Activated naive CD4-positive, alpha-beta T cell treated with anti-CD3 and anti-CD28 coated beads, Interleukin-2, amount 10 ng/mL, durations not matched to agents 7 days and 5 days (primary cell): ENCODE measurements around the gene IRF2BP2.
"Not testable (repeated sequence)": the region's sequence is repeated elsewhere in the genome, so short reads cannot be mapped to it uniquely, and the experiment has no call there.

Source experiments
- CTCF ChIA-PET: fragments of 350-600 bp; sonication (Branson Sonifier 250); formaldehyde crosslinking; loops from one replicate; lab custom pipeline; 2021; ENCODE audit warnings: antibody characterized with exemption; lab: Charles Lee
- DNase-seq: peaks from one replicate; pipeline ENCODE4 v3.0.0-alpha.2; 2020
- H3K27ac Mint-ChIP-seq: one replicate; pipeline ENCODE4 v1.8.0; 2021; ENCODE audit warnings: mild to moderate bottlenecking, moderate library complexity, mixed read lengths
- H3K27me3 Mint-ChIP-seq: one replicate; pipeline ENCODE4 v1.8.0; 2021; ENCODE audit warnings: mild to moderate bottlenecking, mixed read lengths
- H3K36me3 Mint-ChIP-seq: one replicate; pipeline ENCODE4 v1.8.0; 2021; ENCODE audit warnings: mixed read lengths
- H3K4me1 Mint-ChIP-seq: one replicate; pipeline ENCODE4 v1.8.0; 2021; ENCODE audit warnings: mixed read lengths
- H3K4me3 Mint-ChIP-seq: one replicate; pipeline ENCODE4 v1.8.0; 2021; ENCODE audit warnings: mild to moderate bottlenecking, moderate library complexity, mixed read lengths
- H3K9me3 Mint-ChIP-seq: one replicate; pipeline ENCODE4 v1.8.0; 2021; ENCODE audit warnings: mixed read lengths

Gene IRF2BP2

GRCh38 chr1:234595899-234596298, 14.1 kb downstream of the IRF2BP2 start:
- no peak for DNase-seq
- peaks cover 38% of the 10 kb centered on the region for H3K4me1 Mint-ChIP-seq
- H3K27me3 Mint-ChIP-seq: no peaks in the 10 kb centered on the region
- no peaks in the 10 kb centered on the region for H3K9me3 Mint-ChIP-seq
- H3K27ac Mint-ChIP-seq: no peak overlapping the region
- CTCF ChIA-PET: interaction anchor here (0.8 to 2.1 kb wide), 2 partner anchors 488 kb away, joined by 4 to 20 read pairs; no protein-coding TSS in a partner anchor
- peaks cover 2% of the 10 kb centered on the region for H3K36me3 Mint-ChIP-seq
- no peak overlapping the region for H3K4me3 Mint-ChIP-seq

- peaks cover 28% of the 10 kb centered on the region for H3K4me1 Mint-ChIP-seq
- H3K27ac Mint-ChIP-seq, H3K9me3 Mint-ChIP-seq, H3K27me3 Mint-ChIP-seq, DNase-seq, H3K4me3 Mint-ChIP-seq, H3K36me3 Mint-ChIP-seq: not testable (repeated sequence)
- CTCF ChIA-PET: interaction anchor here (1.0 kb wide), 1 partner anchor 51 kb away, joined by 3 read pairs; no protein-coding TSS in a partner anchor
Measured at GRCh38 chr1:234594575-234594974, 15.4 kb downstream of the IRF2BP2 start.

- Mint-ChIP-seq H3K27ac (no peak overlapping the region), H3K36me3 (peaks cover 2% of the 10 kb centered on the region), H3K9me3 (no peaks in the 10 kb centered on the region), H3K4me3 (no peak overlapping the region), H3K4me1 (peaks cover 23% of the 10 kb centered on the region), H3K27me3 (no peaks in the 10 kb centered on the region)
- DNase-seq: no peak
- CTCF ChIA-PET: interaction anchor here (0.6 kb wide), 1 partner anchor 15 kb away, joined by 4 read pairs; no protein-coding TSS in a partner anchor
Measured at GRCh38 chr1:234593771-234594504, 16.0 kb downstream of the IRF2BP2 start.

GRCh38 chr1:234593109-234593508, 16.9 kb downstream of the IRF2BP2 start:
- CTCF ChIA-PET: interaction anchor here (0.6 kb wide), 1 partner anchor 14 kb away, joined by 4 read pairs; no protein-coding TSS in a partner anchor
- peaks cover 2% of the 10 kb centered on the region for H3K36me3 Mint-ChIP-seq
- no peak for DNase-seq
- H3K27me3 Mint-ChIP-seq: no peaks in the 10 kb centered on the region
- no peak overlapping the region for H3K27ac Mint-ChIP-seq
- H3K4me1 Mint-ChIP-seq: peaks cover 17% of the 10 kb centered on the region
- H3K9me3 Mint-ChIP-seq: no peaks in the 10 kb centered on the region
- H3K4me3 Mint-ChIP-seq: no peak overlapping the region

- peaks cover 11% of the 10 kb centered on the region for H3K4me1 Mint-ChIP-seq
- CTCF ChIA-PET: interaction anchor here (1.2 to 1.8 kb wide), 2 partner anchors 10 to 93 kb away, joined by 3 to 5 read pairs; no protein-coding TSS in a partner anchor
- no peak overlapping the region for H3K4me3 Mint-ChIP-seq
- no peaks in the 10 kb centered on the region for H3K36me3 Mint-ChIP-seq
- DNase-seq: no peak
- H3K9me3 Mint-ChIP-seq: no peaks in the 10 kb centered on the region
- no peaks in the 10 kb centered on the region for H3K27me3 Mint-ChIP-seq
- no peak overlapping the region for H3K27ac Mint-ChIP-seq
Measured at GRCh38 chr1:234592240-234592639, 17.7 kb downstream of the IRF2BP2 start.

GRCh38 chr1:234591131-234591530, 18.8 kb downstream of the IRF2BP2 start:
- CTCF ChIA-PET: interaction anchor here (1.8 kb wide), 1 partner anchor 92 kb away, joined by 5 read pairs; no protein-coding TSS in a partner anchor
- Mint-ChIP-seq H3K9me3 (no peaks in the 10 kb centered on the region), H3K4me3 (no peak overlapping the region), H3K27ac (no peak overlapping the region), H3K27me3 (peaks cover 6% of the 10 kb centered on the region), H3K36me3 (no peaks in the 10 kb centered on the region), H3K4me1 (peaks cover 11% of the 10 kb centered on the region)
- DNase-seq: no peak

GRCh38 chr1:234589854-234590620, 19.9 kb downstream of the IRF2BP2 start:
- no peak for DNase-seq
- Mint-ChIP-seq H3K9me3 (no peaks in the 10 kb centered on the region), H3K27ac (no peak overlapping the region), H3K4me1 (peaks cover 13% of the 10 kb centered on the region), H3K27me3 (peaks cover 14% of the 10 kb centered on the region), H3K4me3 (no peak overlapping the region), H3K36me3 (no peaks in the 10 kb centered on the region)
- CTCF ChIA-PET: no interaction called here

GRCh38 chr1:234589064-234589800, 20.7 kb downstream of the IRF2BP2 start:
- no peaks in the 10 kb centered on the region for H3K9me3 Mint-ChIP-seq
- no peak for DNase-seq
- no peak overlapping the region for H3K4me3 Mint-ChIP-seq
- H3K27ac Mint-ChIP-seq: no peak overlapping the region
- H3K36me3 Mint-ChIP-seq: no peaks in the 10 kb centered on the region
- H3K27me3 Mint-ChIP-seq: peaks cover 14% of the 10 kb centered on the region
- CTCF ChIA-PET: no interaction called here
- peaks cover 12% of the 10 kb centered on the region for H3K4me1 Mint-ChIP-seq

- Mint-ChIP-seq H3K27me3 (peaks cover 14% of the 10 kb centered on the region), H3K4me1 (peaks cover 14% of the 10 kb centered on the region), H3K9me3 (no peaks in the 10 kb centered on the region), H3K36me3 (no peaks in the 10 kb centered on the region), H3K4me3 (no peak overlapping the region), H3K27ac (no peak overlapping the region)
- CTCF ChIA-PET: interaction anchor here (0.9 kb wide), 1 partner anchor 9 kb away, joined by 4 read pairs; no protein-coding TSS in a partner anchor
- DNase-seq: no peak
Measured at GRCh38 chr1:234588386-234588785, 21.6 kb downstream of the IRF2BP2 start.

- CTCF ChIA-PET: no interaction called here
- Mint-ChIP-seq H3K36me3 (no peaks in the 10 kb centered on the region), H3K4me1 (peaks cover 17% of the 10 kb centered on the region), H3K27ac (no peak overlapping the region), H3K9me3 (no peaks in the 10 kb centered on the region), H3K27me3 (peaks cover 14% of the 10 kb centered on the region), H3K4me3 (no peak overlapping the region)
- no peak for DNase-seq
Measured at GRCh38 chr1:234586892-234587485, 23.0 kb downstream of the IRF2BP2 start.

GRCh38 chr1:234586304-234586703, 23.7 kb downstream of the IRF2BP2 start:
- H3K4me3 Mint-ChIP-seq: no peak overlapping the region
- CTCF ChIA-PET: no interaction called here
- no peak overlapping the region for H3K27ac Mint-ChIP-seq

GRCh38 chr1:234585330-234586055, 24.5 kb downstream of the IRF2BP2 start:
- DNase-seq: no peak
- Mint-ChIP-seq H3K9me3 (no peaks in the 10 kb centered on the region), H3K27ac (no peak overlapping the region), H3K27me3 (peaks cover 14% of the 10 kb centered on the region), H3K36me3 (peaks cover 1% of the 10 kb centered on the region), H3K4me3 (no peak overlapping the region), H3K4me1 (peaks cover 17% of the 10 kb centered on the region)
- CTCF ChIA-PET: interaction anchor here (0.9 to 1.5 kb wide), 4 partner anchors 12 to 508 kb away, joined by 3 to 4 read pairs (median 3); no protein-coding TSS in a partner anchor

More at GRCh38 chr1:234586304-234586703, 23.7 kb downstream of the IRF2BP2 start:
- peaks cover 17% of the 10 kb centered on the region for H3K4me1 Mint-ChIP-seq
- H3K36me3 Mint-ChIP-seq: no peaks in the 10 kb centered on the region
- no peaks in the 10 kb centered on the region for H3K9me3 Mint-ChIP-seq
- H3K27me3 Mint-ChIP-seq: peaks cover 14% of the 10 kb centered on the region
- DNase-seq: no peak

GRCh38 chr1:234584926-234585325, 25.1 kb downstream of the IRF2BP2 start:
- H3K4me1 Mint-ChIP-seq: peaks cover 20% of the 10 kb centered on the region
- no peaks in the 10 kb centered on the region for H3K9me3 Mint-ChIP-seq
- H3K27ac Mint-ChIP-seq: no peak overlapping the region

More at GRCh38 chr1:234584926-234585325, 25.1 kb downstream of the IRF2BP2 start:
- H3K36me3 Mint-ChIP-seq: peaks cover 1% of the 10 kb centered on the region
- H3K27me3 Mint-ChIP-seq: peaks cover 14% of the 10 kb centered on the region
- H3K4me3 Mint-ChIP-seq: no peak overlapping the region
- no peak for DNase-seq
- CTCF ChIA-PET: interaction anchor here (0.9 to 1.5 kb wide), 5 partner anchors 13 to 508 kb away, joined by 3 to 5 read pairs (median 3); no protein-coding TSS in a partner anchor
